HG03175 (cell line): Measurements from ENCODE around the gene PPWD1.

Experiments
- ATAC-seq: cut with Tn5 transposase; IDR thresholded peaks from one replicate; pipeline ENCODE4 v1.9.1; 2021; ENCODE audit warnings: mild to moderate bottlenecking, moderate library complexity; ENCODE audit not compliant: unreplicated experiment

The PPWD1 gene

GRCh38 chr5:65623482-65623881 lies 60.4 kb downstream of the PPWD1 start:
- no peak for ATAC-seq

- ATAC-seq: peak; percentile 95
Measured at GRCh38 chr5:65624025-65624570, 61.0 kb downstream of the PPWD1 start, which contains the start of gene TRIM23. TRIM23 (minus strand) TSS chr5:65624333; CDS start chr5:65624274, 59 bp downstream.

GRCh38 chr5:65624571-65625555 lies 61.8 kb downstream of the PPWD1 start, which contains the start of the genes SHLD3 and TRAPPC13:
SHLD3 (plus strand) TSS chr5:65625027; CDS start chr5:65629588, 4,561 bp downstream.
TRAPPC13 (plus strand) TSS chr5:65625027; CDS start chr5:65625061, 34 bp downstream.
- peak; percentile 75 for ATAC-seq

- ATAC-seq: no peak
Measured at GRCh38 chr5:65625743-65626142, 62.6 kb downstream of the PPWD1 start.

GRCh38 chr5:65630981-65631380 lies 67.9 kb downstream of the PPWD1 start:
- no peak for ATAC-seq
